Measurements from ENCODE around the gene PSMB11.

The PSMB11 gene

GRCh38 chr14:23015618-23016017 is 26.4 kb upstream of the PSMB11 start:
- FAIRE-seq, result no peak

- no peak for FAIRE-seq
Observed at GRCh38 chr14:23017091-23017490, 24.9 kb upstream of the PSMB11 start.

- no peak for FAIRE-seq
Observed at GRCh38 chr14:23018107-23018506, 23.9 kb upstream of the PSMB11 start.

DNA sequence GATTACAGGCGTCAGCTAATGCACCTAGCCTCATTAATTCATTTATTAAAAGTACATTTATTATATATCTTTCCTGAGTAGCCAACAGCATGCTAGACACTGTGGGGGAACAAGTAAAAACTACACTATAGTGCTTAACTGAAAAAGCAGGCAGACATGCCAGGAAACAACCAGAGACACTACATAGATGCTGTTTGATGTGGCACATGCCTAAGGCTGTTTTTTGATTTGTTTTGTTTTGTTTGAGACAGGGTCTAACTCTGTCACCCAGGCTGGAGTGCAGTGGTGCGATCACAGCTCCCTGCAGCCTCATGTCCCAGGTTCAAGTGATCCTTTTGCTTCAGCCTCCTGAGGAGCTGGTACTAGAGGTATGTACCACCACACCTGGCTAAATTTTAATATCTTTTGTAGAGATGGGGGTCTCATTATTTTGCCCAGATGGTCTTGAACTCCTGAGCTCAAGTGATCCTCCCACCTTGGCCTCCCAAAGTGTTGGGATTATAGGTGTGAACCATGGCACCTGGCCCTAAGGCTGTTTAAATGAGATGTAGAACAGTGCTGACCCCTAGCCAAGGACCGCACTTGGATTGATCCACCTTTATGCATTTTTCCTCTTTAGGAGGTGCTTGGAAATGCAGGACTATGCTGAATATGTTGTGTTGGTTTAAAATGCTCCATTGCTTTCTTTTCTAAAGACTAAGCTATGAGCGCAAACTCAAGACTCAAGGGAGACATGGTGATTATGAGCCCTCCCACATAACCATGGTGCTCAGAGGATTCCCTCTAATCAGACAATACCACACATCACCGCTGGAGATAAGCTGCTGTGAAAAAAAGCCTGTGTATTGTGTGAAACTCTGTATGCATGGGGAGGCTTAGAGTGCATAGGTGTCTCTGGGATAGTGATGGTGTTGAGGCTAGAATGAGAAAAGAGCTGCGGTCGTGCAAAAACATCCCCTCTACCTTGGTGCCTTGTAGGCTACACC is 21.6 kb upstream of the PSMB11 start:
- FAIRE-seq, result no peak

DNA sequence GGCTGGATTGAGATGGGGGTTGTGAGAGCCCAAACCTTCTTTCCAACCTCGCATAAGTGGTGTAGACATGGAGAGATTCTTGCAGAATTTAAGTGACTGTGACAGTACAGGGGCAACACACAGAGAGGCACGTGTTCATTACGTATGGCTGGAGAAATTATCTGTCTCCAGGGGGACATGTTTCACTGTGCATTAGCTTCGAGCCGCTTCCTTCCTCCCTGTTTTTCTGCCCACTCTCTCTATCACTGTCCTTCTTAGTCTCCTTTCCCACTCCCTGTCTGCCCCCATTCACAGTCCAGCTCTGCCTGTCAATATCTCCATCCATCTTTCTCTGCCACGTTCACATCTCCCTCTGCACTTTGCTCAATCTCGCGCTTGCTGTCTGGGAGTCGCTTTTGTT is 20.6 kb upstream of the PSMB11 start:
- FAIRE-seq, result no peak

DNA sequence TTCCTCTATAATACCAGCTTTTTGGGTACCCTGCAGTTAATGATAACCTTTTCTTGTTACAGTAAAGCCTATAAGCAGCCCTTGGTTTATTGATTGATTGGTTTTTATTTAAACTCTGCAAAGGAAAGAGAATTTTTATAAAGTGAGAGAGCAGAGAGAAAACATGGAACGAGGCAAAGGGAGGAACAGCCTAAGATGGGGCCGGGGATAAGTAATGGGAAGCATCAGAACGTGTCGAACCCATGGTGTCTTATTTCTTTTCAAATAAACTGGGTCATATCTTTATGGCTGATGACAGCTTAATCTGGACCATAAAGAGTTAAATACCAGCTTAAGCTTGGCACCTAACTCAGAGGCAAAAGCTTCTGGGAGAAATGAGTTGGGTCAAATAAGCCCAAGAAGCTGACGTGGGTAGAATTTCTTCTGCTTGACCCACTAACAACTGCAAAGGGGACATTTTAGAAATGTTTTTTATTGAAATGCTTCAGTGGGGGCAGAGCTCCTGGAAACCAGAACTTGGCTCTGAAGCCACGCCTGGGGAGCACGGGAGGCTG is 20.0 kb upstream of the PSMB11 start:
- no peak for FAIRE-seq

DNA sequence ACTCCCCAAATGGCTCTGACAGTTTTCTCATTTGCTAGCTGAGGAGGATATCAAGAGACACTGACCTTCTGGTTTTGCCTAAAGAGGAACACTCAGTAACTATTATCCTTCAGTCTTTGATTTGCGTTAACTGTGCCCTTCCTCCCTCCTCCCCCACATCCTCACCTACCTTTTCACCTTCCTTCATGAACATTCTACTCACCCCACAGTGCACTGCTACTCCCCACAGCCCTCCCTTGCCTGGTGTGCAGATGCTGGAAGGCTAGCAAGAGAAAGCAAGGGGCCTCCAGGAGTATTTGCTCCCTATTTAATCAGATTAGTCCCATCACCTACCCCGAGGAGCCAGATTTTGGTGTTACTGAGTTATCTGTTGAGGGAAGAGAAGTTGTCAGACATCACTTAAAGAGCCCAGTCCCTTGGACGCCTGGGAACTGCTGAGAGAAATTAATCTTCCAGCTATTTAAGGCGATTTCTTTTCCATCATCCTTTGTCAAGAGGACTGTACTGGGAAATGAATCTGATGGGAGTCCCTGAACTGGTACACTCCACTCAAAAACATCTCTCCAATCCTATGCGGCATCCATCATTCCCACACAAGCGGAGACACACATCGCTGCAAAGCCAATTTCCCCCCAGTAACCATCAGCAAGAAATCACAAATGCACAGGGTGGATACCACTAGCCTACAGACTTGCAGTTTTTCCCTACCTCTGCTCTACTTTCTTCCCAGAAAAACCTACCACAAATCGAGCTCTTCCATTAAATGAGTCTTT is 18.8 kb upstream of the PSMB11 start:
- no peak for FAIRE-seq

GRCh38 chr14:23023795-23024152 is 18.2 kb upstream of the PSMB11 start:
- no peak for FAIRE-seq

GRCh38 chr14:23024612-23025075 is 17.4 kb upstream of the PSMB11 start:
- FAIRE-seq, result no peak

DNA sequence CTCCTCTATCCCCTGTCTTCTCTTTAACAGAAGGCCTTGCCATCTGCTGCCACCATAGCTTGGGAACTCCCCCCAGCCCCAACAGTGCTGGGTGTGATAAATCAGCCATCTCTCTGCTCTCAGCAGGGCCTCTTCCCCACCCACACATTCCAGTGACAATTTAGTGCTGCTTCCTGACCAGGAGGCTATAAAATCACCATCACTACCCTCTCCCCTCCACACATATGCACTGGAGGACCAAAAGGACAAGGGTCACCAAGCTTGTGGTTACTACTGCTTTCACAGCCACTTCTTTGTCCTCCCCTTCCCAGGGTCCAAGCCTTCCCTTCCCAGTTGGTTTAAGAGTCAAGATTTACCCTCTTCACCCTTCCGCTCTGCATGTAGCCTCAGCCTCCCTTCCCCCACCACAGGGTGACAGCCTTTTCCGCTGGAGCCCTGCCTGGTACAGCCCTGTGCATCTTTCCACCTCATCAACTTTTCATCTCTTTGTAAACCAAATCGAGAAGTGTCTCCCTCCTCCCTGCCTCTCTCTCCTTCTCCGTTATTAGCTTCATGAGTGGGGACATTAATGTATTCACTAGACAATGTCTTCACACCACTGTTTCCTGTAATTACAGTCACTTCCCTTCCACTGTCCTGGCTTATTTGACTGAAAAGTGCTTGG is 16.7 kb upstream of the PSMB11 start:
- FAIRE-seq, result no peak

DNA sequence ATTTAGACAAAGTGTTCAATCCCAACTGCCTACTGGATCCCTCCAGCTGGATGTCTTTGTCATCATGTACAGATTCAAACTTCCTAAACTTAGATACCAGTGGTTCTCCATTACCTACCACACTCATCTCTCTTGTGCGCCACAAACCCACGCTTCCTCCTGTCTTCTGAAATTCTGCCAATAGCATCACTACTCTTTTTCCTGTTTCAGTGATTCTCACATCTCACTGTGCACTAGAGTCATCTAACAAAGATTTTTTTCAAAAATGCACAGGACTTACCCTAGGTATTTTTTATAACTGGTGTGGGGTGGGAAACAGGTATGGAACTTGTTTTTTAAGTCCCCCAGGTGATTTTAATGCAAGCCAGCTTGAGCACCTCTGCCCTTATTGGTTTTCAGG is 13.2 kb upstream of the PSMB11 start:
- FAIRE-seq, result no peak

GRCh38 chr14:23030936-23031335 is 11.1 kb upstream of the PSMB11 start:
- FAIRE-seq, result no peak

DNA sequence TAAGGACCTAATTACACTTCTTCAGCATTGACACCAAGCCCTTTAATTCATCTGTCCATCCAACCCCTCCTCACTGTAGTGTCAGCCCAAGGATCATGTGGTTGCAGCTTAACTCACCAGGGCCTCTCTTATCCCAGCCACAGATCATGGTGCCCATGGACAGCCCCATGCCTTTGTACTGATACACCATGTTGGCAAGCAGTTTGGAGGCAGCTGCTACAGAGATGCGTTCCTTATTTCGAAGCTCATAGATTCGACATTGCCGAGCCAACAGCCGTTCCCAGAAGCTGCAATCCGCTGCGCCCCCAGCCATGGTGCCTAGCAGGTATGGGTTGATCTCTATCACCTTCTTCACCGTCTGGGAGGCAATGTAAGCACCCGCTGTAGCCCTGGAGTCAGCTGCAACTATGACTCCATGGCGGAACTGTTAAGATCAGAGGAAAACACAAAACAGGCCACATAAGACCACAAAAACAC is 8.7 kb upstream of the PSMB11 start:
- no peak for FAIRE-seq

GRCh38 chr14:23033801-23034497 is 8.1 kb upstream of the PSMB11 start:
- FAIRE-seq, result no peak

GRCh38 chr14:23034498-23035302 is 7.3 kb upstream of the PSMB11 start, which contains the start of gene PSMB5:
TSS of gene PSMB5 (minus strand) at chr14:23034900. CDS start at chr14:23034881, 19 bp downstream.
- no peak for FAIRE-seq

- no peak for FAIRE-seq
Observed at GRCh38 chr14:23035303-23036144, 6.5 kb upstream of the PSMB11 start.

GRCh38 chr14:23040100-23040499 is 1.9 kb upstream of the PSMB11 start:
- no peak for FAIRE-seq

DNA sequence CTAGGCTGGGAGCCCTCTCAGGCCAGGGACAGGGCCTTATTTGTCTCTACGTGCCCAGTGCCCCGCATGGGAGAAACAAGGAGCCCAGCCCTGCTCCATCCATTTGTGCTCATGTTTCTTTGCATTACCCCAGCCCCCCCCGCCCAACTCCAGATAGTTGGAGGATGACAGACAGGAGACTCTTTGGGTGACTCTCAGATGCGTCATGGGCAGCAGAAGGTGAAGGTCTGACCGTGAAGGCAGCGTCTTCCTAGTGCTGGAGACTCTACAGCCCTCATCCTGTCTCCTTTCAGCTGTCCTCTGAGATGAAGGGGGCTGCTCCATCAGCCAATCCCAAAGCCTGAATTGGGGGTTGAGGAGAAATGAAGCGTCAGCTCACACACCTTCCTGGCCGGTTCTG is 283 bp upstream of the PSMB11 start:
- FAIRE-seq, result no peak

DNA sequence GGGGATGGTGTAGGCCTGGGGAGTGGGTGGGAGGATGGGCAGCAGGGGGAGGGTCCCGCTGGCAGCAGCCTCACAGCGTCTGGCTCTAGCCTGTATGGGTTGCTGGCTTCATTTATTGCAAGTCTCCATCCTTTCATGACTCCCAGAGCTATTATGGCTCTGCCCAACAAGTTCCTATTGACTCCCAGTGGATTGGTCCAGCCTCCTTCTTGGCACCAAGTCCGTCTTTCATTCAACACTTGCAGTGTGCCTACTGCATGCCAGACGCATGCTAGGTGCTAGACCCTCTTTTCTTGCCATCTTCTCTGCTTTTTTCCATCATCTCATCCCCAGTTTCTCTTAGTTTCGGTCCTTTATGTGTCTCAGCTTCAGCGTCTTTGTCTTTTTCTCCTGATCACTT is 1.1 kb downstream of the PSMB11 start:
- FAIRE-seq, result no peak

- no peak for FAIRE-seq
Observed at GRCh38 chr14:23043754-23044153, 1.7 kb downstream of the PSMB11 start.
